Fibroblast of lung (primary cell): Measurements from ENCODE around the gene ANKS6. TPM values are rescaled to one million over a fixed set of nuclear protein-coding genes. Genes with fewer than 3 reads are reported as not detected.
A peak's percentile ranks its signal among the peaks of the same experiment; 100 is the strongest.

Experiments used
- DNase-seq, 2 donors: peaks; one replicate each; pipeline versions ENCODE4 v3.0.0 to v3.0.0-alpha.2; 2010; ENCODE audit warnings: low read depth in 2 of 2
- H2AFZ ChIP-seq: 2 replicates; pipeline ENCODE4 v1.5.1; 2012; ENCODE audit warnings: low read length, control low read depth, inconsistent platforms
- H3K27ac ChIP-seq: 2 replicates; pipeline ENCODE4 v1.5.1; 2011; ENCODE audit warnings: low read length, control low read depth; ENCODE audit not compliant: insufficient read depth
- H3K27me3 ChIP-seq: 2 replicates; pipeline ENCODE4 v1.5.1; 2011; ENCODE audit warnings: mild to moderate bottlenecking, low read length; ENCODE audit not compliant: control insufficient read depth, insufficient read depth
- H3K36me3 ChIP-seq: 2 replicates; pipeline ENCODE4 v1.5.1; 2011; ENCODE audit warnings: low read length; ENCODE audit not compliant: control insufficient read depth, insufficient read depth
- H3K4me1 ChIP-seq: 2 replicates; pipeline ENCODE4 v1.5.1; 2011; ENCODE audit warnings: low read length; ENCODE audit not compliant: control insufficient read depth, insufficient read depth; ENCODE audit errors: extremely low read depth
- H3K4me2 ChIP-seq: 2 replicates; pipeline ENCODE4 v1.5.1; 2011; ENCODE audit warnings: low read length, control low read depth; ENCODE audit not compliant: insufficient read depth; ENCODE audit errors: extremely low read depth
- H3K4me3 ChIP-seq, 4 experiments: fragments of 200-600 bp in 1 of 4; sonication (generic) in 1 of 4; replicated peaks in 1 of 4; 2 replicates each; pipeline ENCODE4 v1.5.1; 2011 to 2016; ENCODE audit warnings: low read length in 4 of 4, low read depth in 3 of 4, mild to moderate bottlenecking in 3 of 4, control low read depth in 2 of 4, inconsistent platforms in 1 of 4, mixed read lengths in 1 of 4; ENCODE audit not compliant: insufficient read depth in 1 of 4; ENCODE audit errors: control extremely low read depth in 1 of 4
- H3K79me2 ChIP-seq: 2 replicates; pipeline ENCODE4 v1.5.1; 2012; ENCODE audit warnings: mild to moderate bottlenecking, low read length, inconsistent platforms; ENCODE audit not compliant: control insufficient read depth, insufficient read depth
- H3K9ac ChIP-seq: 2 replicates; pipeline ENCODE4 v1.5.1; 2011; ENCODE audit warnings: mild to moderate bottlenecking, low read length, control low read depth; ENCODE audit not compliant: insufficient read depth
- H3K9me3 ChIP-seq: 2 replicates; pipeline ENCODE4 v1.5.1; 2012; ENCODE audit warnings: low read depth, low read length; ENCODE audit not compliant: control insufficient read depth, insufficient read depth
- H4K20me1 ChIP-seq: 2 replicates; pipeline ENCODE4 v1.5.1; 2011; ENCODE audit warnings: low read length; ENCODE audit not compliant: control insufficient read depth, insufficient read depth; ENCODE audit errors: extremely low read depth
- CTCF ChIP-seq, 2 donors: IDR thresholded peaks in 1 of 2; conservative IDR thresholded peaks in 1 of 2; 1 replicate in 1 of 2; 2 replicates in 1 of 2; pipeline ENCODE4 v1.5.1; 2011 to 2012; ENCODE audit warnings: low read length in 2 of 2, control low read depth in 1 of 2, inconsistent platforms in 1 of 2, low read depth in 1 of 2, mild to moderate bottlenecking in 1 of 2
- EZH2 ChIP-seq: IDR thresholded peaks from 2 replicates; pipeline ENCODE4 v1.5.1; 2012; ENCODE audit warnings: low read length, control low read depth, mild to moderate bottlenecking; ENCODE audit errors: missing control alignments
- polyA plus RNA-seq, 2 donors: library from polyadenylated mRNA; depleted of rRNA in 1 of 2; stranded (reverse) in 1 of 2; unstranded in 1 of 2; fragments of >200 nt; gene quantifications; 2 replicates each; pipeline ENCODE4 v1.2.1, GENCODE V29; 2011 to 2012; ENCODE audit warnings: missing spikeins in 1 of 2
- total RNA-seq: library from RNA; depleted of rRNA; stranded (reverse); fragments of >200 nt; gene quantifications from 2 replicates; pipeline ENCODE4 v1.2.1, GENCODE V29; 2014

The ANKS6 gene
- total and polyA plus RNA-seq, 2 donors (not counting 1 experiment from before 2014, with no cell fraction given), result 7.3 to 9.6 TPM

- no peak overlapping the region for H3K4me2 ChIP-seq
- H3K27ac ChIP-seq, result no peak overlapping the region
- peaks cover 11% of the 10 kb centered on the region for H3K79me2 ChIP-seq
- no peak for DNase-seq
- peaks cover 9% of the 10 kb centered on the region for H3K4me1 ChIP-seq
- no peaks in the 10 kb centered on the region for H3K27me3 ChIP-seq
- H2AFZ ChIP-seq, result no peak overlapping the region
- no peak overlapping the region for H3K9ac ChIP-seq
- H4K20me1 ChIP-seq, result no peaks in the 10 kb centered on the region
- no peaks in the 10 kb centered on the region for H3K9me3 ChIP-seq
- H3K36me3 ChIP-seq, result no peaks in the 10 kb centered on the region
- TF ChIP-seq EZH2, result no peak
- TF ChIP-seq CTCF (conservative IDR thresholded peaks at IDR 0.05 in 1 of 2, IDR thresholded peaks at IDR 0.05 in 1 of 2; ENCODE audit: low read depth in 1 of 2, low read length in 2 of 2), result no peak
- H3K4me3 ChIP-seq, result no peak overlapping the region
Measured at GRCh38 chr9:98793031-98793430, 3.3 kb downstream of the ANKS6 start.

DNA sequence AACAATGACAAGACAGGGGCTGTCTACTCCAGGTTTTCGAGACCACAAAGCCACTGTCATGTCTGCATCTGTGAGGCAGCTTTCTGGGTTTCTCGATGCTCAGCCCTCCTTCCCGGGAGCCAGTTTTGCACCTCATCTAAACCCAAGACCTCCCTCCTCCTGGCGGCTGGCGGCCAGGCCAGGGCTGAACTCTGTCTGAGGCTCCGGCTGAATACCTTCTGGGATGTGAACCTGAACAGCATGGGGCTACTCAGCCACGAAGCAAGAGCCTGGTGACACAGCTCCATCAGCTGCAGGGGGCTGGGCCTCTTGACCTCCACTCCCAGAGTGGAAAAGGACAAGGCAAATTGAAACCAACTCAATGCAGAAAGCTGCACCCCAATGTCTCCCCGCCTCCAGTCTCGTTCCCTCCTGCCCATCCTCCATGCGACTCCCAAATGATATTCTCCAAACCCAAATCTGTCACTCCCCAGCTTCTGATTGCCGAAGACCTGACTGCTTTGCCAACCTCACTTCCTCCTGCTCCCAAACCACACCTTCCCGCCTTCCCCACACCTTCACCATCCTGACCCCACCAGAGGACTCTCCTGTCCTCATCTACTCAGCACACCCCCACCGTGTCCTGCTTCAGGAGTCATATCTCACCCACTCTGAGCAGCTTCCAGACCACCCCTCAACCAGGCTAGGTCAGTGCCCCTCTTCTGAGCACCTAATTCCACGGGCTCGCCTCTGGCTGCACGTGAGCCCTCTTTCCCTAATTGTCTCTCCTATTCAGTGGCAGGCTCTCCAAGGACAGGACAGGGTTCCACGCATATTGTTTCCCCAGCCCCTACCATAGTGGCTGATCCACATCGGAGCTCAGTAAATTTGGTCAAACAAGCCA is 4.5 kb downstream of the ANKS6 start:
- no peak overlapping the region for H3K4me2 ChIP-seq
- no peaks in the 10 kb centered on the region for H3K9me3 ChIP-seq
- no peaks in the 10 kb centered on the region for H4K20me1 ChIP-seq
- no peaks in the 10 kb centered on the region for H3K27me3 ChIP-seq
- no peak overlapping the region for H3K9ac ChIP-seq
- no peak overlapping the region for H3K27ac ChIP-seq
- no peak overlapping the region for H2AFZ ChIP-seq
- no peak for TF ChIP-seq CTCF (conservative IDR thresholded peaks at IDR 0.05 in 1 of 2, IDR thresholded peaks at IDR 0.05 in 1 of 2; ENCODE audit: low read depth in 1 of 2, low read length in 2 of 2)
- no peak for TF ChIP-seq EZH2
- no peaks in the 10 kb centered on the region for H3K36me3 ChIP-seq
- H3K4me3 ChIP-seq, result no peak overlapping the region
- peaks cover 9% of the 10 kb centered on the region for H3K4me1 ChIP-seq
- H3K79me2 ChIP-seq, result peaks cover 11% of the 10 kb centered on the region
- peak in 1 of 2 donors; percentile 29 for DNase-seq

DNA sequence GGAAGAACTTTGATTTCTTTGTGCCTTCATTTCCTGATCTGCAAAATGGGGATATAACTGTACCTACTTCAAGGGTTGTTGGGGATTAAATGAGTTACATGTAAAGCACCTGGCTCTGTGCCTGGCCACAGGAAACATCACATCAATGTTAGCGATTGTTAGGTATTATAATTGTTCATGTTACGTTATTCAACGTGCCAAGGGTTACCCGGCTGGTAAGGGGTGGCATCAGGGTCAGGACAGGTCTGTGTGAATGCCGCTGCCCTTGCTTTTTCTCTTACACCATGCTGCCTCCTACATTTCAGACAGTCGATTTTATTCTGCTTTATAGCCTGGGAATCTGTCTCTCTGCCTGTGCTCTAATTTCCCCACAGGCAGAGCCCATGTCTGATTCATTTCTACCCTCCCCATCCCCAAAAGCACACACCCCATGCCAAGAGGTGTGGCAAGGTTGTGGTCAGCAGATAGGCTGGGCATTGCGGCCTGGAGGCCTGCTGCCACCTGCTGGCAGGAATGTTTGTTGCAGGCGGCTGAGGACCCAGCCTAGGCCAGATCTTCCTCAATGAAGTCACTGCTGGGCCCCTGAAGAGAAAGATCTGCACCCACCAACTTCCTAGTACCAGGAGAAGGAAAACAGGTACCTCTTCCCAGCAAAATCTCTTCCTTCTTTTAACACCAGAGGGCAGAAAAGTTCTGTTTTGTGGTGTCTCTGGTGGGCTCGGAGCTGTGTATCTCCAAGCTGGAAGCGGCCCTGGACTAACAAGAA is 5.3 kb downstream of the ANKS6 start:
- peaks cover 11% of the 10 kb centered on the region for H3K79me2 ChIP-seq
- no peak overlapping the region for H3K4me3 ChIP-seq

More for the DNA sequence above, 5.3 kb downstream of the ANKS6 start:
- DNase-seq, result peak; percentile 95 to 96
- Histone ChIP-seq H3K9me3 (no peaks in the 10 kb centered on the region), H3K36me3 (no peaks in the 10 kb centered on the region), H2AFZ (no peak overlapping the region), H3K9ac (no peak overlapping the region), H3K27ac (peak overlapping the region; percentile 49), H3K4me1 (peaks cover 9% of the 10 kb centered on the region), H3K27me3 (no peaks in the 10 kb centered on the region), H3K4me2 (no peak overlapping the region), H4K20me1 (no peaks in the 10 kb centered on the region)
- TF ChIP-seq EZH2, result no peak
- peak; percentile 91 to 93 for TF ChIP-seq CTCF (conservative IDR thresholded peaks at IDR 0.05 in 1 of 2, IDR thresholded peaks at IDR 0.05 in 1 of 2; ENCODE audit: low read depth in 1 of 2, low read length in 2 of 2)
